Stimulated activated CD4-positive, alpha-beta T cell treated with anti-CD3 and anti-CD28 coated beads, Interleukin-1b, Interleukin-23, amount 100 ng/mL, for 1 hour (primary cell): ENCODE results near the gene ABR.
"Not testable (repeated sequence)": the region's sequence is repeated elsewhere in the genome, so short reads cannot be mapped to it uniquely, and the experiment has no call there.

Experiments used
- DNase-seq, 2 donors: peaks; one replicate each; pipeline ENCODE4 v3.0.0-alpha.2; 2020; ENCODE audit warnings: low read depth in 2 of 2

Gene ABR

GRCh38 chr17:1173432-1174262, 6.1 kb downstream of the ABR start:
- DNase-seq, result no peak

DNA sequence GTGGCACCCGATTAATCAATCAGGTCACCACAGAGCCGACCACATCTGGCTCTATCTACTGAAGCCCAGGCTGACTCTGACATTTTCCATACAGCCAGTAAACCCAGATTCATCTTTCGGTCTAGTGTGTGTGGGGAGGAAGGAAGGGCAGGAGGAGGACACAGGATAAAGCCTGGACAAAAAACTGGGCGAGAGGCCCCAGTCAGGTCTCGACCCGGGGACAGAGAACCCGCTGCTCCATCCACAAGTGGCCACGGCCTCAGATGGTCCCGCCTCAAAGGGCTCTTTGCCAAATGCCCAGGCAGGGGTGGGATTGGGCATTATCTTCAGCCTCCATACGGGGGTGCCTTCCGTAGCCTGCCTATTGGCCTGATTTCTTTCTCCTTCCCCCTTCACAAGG, 7.8 kb downstream of the ABR start:
- no peak for DNase-seq

DNA sequence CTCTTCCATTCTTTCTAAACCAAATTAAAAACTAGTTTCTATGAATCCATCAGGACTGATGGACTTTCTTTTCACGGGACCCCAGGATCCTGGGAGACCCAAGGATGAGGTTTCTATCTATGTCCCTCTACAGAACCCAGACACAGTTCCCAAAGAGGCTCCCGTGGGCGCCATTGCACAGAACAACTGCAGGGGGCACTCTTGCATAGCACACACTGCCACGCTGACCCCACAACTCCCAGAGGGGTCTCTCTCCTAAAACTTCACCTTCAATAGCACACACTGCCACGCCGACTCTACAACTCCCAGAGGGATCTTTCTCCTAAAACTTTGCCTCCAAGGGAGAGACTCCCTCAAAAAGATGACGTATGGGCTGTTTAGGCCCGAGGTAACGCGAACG, 9.0 kb downstream of the ABR start:
- no peak for DNase-seq

DNA sequence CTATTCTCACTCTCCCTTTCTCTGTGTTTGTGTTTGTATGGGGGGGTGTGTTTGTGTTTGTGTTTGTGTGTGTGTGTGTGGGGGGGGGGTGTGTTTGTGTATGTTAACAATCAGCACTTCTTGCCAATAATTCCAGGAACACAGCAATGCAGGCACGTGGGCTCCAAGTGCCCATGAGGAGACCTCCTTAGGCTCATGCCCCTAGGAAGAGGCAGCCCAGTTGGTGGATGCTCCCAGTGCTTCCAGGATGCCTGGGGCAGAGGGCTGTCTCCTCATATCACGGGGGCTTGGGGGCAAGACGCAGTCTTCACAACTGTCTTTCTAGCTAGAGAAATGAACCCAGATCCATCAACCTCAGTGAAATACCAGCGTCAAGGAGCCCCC, 9.9 kb downstream of the ABR start:
- DNase-seq, result no peak

DNA sequence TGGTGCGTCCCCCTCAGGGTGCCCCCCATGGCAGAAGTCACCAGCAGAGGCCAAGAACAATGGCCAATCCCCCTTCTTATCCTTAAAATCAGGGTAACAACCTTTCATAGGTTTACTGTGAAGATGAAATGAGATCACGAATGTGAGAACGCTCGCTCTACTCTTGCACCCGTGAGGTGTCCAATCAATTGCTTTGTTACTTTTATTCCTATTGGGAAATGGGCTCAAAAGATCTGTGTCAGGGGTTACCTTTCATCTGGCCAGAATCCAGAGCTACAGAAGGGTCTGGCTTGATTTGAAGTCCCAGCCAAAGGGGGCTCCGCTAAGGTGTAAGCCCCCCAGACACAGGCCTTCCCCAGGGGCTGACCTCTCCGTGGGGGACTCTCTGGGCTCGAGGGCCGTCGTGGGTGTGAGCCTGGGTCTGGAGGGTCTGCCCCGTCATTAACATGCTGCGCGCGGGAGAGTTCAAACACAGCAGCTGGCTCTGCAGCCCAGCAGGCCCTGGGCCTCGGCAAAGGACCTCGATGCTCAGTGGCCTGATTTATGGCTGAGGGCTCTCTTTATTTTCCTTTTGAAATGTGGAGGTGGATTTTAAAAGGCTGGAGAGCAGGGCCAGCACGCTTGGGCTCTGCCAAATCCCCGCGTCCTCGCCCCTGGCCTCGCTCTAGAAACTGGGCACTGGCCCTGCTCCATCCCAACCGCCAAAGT, 10.4 kb downstream of the ABR start:
- no peak for DNase-seq

- no peak for DNase-seq
These were observed 11.1 kb downstream of the ABR start for GRCh38 chr17:1168533-1169220.

GRCh38 chr17:1166276-1166675, 13.5 kb downstream of the ABR start:
- no peak for DNase-seq

- DNase-seq, result no peak
These were observed 13.9 kb downstream of the ABR start for GRCh38 chr17:1165836-1166235.

GRCh38 chr17:1164935-1165556, 14.7 kb downstream of the ABR start:
- DNase-seq, result no peak

- DNase-seq, result no peak
These were observed 17.5 kb downstream of the ABR start for GRCh38 chr17:1162116-1162855.

GRCh38 chr17:1160591-1161390, 19.0 kb downstream of the ABR start:
- DNase-seq, result no peak

DNA sequence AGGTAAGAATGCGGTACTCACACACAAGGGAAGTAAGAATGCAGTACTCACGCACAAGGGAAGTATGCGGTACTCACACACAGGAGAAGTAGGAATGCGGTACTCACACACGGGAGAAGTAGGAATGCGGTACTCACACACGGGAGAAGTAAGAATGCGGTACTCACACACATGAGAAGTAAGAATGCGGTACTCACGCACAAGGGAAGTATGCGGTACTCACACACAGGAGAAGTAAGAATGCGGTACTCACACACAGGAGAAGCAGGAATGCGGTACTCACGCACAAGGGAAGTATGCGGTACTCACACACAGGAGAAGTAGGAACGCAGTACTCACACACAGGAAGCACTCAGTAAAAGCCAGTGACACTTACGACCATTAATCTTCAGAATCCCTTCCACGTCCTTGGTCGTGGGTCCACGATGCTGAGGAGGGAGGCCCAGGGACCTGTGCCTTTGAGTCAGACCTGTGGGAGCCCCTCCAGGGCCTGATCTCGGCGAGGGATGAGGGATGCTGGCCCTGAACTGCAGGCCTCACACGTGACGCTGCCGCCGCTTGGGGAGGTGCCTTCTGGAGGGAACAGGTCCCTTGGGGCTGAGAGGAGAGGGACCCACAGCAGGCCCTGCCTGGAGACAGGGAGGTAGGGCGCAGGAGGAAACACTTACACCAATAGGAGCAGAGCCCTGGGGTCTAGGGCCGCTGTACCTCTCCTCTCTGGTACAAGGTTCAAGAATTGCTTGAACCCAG, 20.2 kb downstream of the ABR start:
- DNase-seq, result no peak

GRCh38 chr17:1158879-1159278, 20.9 kb downstream of the ABR start:
- no peak for DNase-seq

- DNase-seq, result no peak
These were observed 22.9 kb downstream of the ABR start for GRCh38 chr17:1156864-1157263.

GRCh38 chr17:1154704-1155103, 25.1 kb downstream of the ABR start:
- DNase-seq, result no peak

- DNase-seq, result no peak
These were observed 25.8 kb downstream of the ABR start for GRCh38 chr17:1153795-1154546.

DNA sequence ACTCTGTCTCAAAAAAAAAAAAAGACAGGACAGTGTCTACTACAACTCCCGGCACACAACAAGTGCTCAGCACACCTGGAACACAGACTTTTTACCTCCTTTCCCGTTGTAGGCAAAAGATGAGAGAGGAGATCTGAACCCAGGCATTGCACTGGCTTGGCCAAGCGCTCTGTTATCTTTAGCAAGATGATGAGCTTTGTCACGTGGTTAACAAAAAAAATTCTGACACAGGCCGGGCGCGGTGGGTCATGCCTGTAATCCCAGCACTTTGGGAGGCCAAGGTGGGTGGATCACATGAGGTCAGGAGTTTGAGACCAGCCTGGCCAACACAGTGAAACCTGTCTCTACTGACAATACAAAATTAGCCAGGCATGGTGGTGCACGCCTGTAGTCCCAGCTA, 27.2 kb downstream of the ABR start:
- DNase-seq, result not testable (repeated sequence)

GRCh38 chr17:1150863-1151600, 28.7 kb downstream of the ABR start:
- no peak for DNase-seq

- DNase-seq, result no peak
These were observed 29.9 kb downstream of the ABR start for GRCh38 chr17:1149869-1150268.
